Liver (tissue), 3 donors: ENCODE measurements around the gene PHLPP1.

Experiments
- GABPA ChIP-seq, 2 donors: IDR thresholded peaks in 1 of 2; conservative IDR thresholded peaks in 1 of 2; 2 replicates each; pipeline ENCODE4 v1.6.1; 2016; ENCODE audit warnings: antibody characterized with exemption in 2 of 2, mild to moderate bottlenecking in 1 of 2, moderate library complexity in 1 of 2
- MAX ChIP-seq: IDR thresholded peaks from 2 replicates; pipeline ENCODE4 v1.6.1; 2016; ENCODE audit warnings: antibody characterized with exemption
- RAD21 ChIP-seq, 2 donors: IDR thresholded peaks; 2 replicates each; pipeline ENCODE4 v1.6.1; 2016; ENCODE audit warnings: antibody characterized with exemption in 2 of 2, mild to moderate bottlenecking in 2 of 2
- RXRA ChIP-seq, 2 donors: IDR thresholded peaks; 2 replicates each; pipeline ENCODE4 v1.6.1; 2017 to 2018; ENCODE audit warnings: antibody characterized with exemption in 2 of 2, mild to moderate bottlenecking in 1 of 2
- SP1 ChIP-seq: IDR thresholded peaks from 2 replicates; pipeline ENCODE4 v1.6.1; 2018; ENCODE audit warnings: antibody characterized with exemption, mild to moderate bottlenecking
- TF ChIP-seq, protein P1 (sequence below): fragments of 150-350 bp; IDR thresholded peaks from 2 replicates; pipeline ENCODE4 v1.5.1; 2017; ENCODE audit warnings: improper control_type of control experiment, low read depth, low read length; ENCODE audit not compliant: missing input control
- TF ChIP-seq, protein P2 (sequence below): IDR thresholded peaks from 2 replicates; pipeline ENCODE4 v1.6.1; 2016; ENCODE audit warnings: antibody characterized with exemption, mild to moderate bottlenecking
- TF ChIP-seq, protein P3 (sequence below): IDR thresholded peaks from 2 replicates; pipeline ENCODE4 v1.6.1; 2016; ENCODE audit warnings: antibody characterized with exemption
- donor health status: healthy.
- donor health status: healthy.

GRCh38 chr18:62808123-62808522 lies 92.8 kb downstream of the PHLPP1 start:
- TF ChIP-seq GABPA (IDR thresholded peaks at IDR 0.05 in 1 of 2, conservative IDR thresholded peaks at IDR 0.05 in 1 of 2) (no peak), SP1 (no peak), MAX (no peak), RAD21 (IDR thresholded peaks at IDR 0.05) (no peak), RXRA (IDR thresholded peaks at IDR 0.05) (no peak)
- TF ChIP-seq, protein P1, sequence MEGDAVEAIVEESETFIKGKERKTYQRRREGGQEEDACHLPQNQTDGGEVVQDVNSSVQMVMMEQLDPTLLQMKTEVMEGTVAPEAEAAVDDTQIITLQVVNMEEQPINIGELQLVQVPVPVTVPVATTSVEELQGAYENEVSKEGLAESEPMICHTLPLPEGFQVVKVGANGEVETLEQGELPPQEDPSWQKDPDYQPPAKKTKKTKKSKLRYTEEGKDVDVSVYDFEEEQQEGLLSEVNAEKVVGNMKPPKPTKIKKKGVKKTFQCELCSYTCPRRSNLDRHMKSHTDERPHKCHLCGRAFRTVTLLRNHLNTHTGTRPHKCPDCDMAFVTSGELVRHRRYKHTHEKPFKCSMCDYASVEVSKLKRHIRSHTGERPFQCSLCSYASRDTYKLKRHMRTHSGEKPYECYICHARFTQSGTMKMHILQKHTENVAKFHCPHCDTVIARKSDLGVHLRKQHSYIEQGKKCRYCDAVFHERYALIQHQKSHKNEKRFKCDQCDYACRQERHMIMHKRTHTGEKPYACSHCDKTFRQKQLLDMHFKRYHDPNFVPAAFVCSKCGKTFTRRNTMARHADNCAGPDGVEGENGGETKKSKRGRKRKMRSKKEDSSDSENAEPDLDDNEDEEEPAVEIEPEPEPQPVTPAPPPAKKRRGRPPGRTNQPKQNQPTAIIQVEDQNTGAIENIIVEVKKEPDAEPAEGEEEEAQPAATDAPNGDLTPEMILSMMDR, result no peak
- TF ChIP-seq, protein P2, sequence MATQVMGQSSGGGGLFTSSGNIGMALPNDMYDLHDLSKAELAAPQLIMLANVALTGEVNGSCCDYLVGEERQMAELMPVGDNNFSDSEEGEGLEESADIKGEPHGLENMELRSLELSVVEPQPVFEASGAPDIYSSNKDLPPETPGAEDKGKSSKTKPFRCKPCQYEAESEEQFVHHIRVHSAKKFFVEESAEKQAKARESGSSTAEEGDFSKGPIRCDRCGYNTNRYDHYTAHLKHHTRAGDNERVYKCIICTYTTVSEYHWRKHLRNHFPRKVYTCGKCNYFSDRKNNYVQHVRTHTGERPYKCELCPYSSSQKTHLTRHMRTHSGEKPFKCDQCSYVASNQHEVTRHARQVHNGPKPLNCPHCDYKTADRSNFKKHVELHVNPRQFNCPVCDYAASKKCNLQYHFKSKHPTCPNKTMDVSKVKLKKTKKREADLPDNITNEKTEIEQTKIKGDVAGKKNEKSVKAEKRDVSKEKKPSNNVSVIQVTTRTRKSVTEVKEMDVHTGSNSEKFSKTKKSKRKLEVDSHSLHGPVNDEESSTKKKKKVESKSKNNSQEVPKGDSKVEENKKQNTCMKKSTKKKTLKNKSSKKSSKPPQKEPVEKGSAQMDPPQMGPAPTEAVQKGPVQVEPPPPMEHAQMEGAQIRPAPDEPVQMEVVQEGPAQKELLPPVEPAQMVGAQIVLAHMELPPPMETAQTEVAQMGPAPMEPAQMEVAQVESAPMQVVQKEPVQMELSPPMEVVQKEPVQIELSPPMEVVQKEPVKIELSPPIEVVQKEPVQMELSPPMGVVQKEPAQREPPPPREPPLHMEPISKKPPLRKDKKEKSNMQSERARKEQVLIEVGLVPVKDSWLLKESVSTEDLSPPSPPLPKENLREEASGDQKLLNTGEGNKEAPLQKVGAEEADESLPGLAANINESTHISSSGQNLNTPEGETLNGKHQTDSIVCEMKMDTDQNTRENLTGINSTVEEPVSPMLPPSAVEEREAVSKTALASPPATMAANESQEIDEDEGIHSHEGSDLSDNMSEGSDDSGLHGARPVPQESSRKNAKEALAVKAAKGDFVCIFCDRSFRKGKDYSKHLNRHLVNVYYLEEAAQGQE, result no peak
- TF ChIP-seq, protein P3, sequence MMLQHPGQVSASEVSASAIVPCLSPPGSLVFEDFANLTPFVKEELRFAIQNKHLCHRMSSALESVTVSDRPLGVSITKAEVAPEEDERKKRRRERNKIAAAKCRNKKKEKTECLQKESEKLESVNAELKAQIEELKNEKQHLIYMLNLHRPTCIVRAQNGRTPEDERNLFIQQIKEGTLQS, result no peak
